Stimulated activated CD8-positive, alpha-beta memory T cell treated with anti-CD3 and anti-CD28 coated beads, Interleukin-4, amount 100 ng/mL, for 48 hours (primary cell): ENCODE data around the gene GALNT2.

Experiments
- DNase-seq: peaks from one replicate; pipeline ENCODE4 v3.0.0-alpha.2; 2020

GALNT2 gene

GRCh38 chr1:230097370-230097769 is 30.3 kb downstream of the GALNT2 start:
- DNase-seq = no peak

GRCh38 chr1:230098723-230099122 is 31.7 kb downstream of the GALNT2 start:
- DNase-seq = no peak

GRCh38 chr1:230099465-230099864 is 32.4 kb downstream of the GALNT2 start:
- no peak for DNase-seq

- DNase-seq = no peak
Measured at GRCh38 chr1:230100932-230101331, 33.9 kb downstream of the GALNT2 start.

GRCh38 chr1:230101556-230101955 is 34.5 kb downstream of the GALNT2 start:
- DNase-seq = no peak

- DNase-seq = no peak
Measured at GRCh38 chr1:230102046-230102445, 35.0 kb downstream of the GALNT2 start.

GRCh38 chr1:230102472-230102871 is 35.4 kb downstream of the GALNT2 start:
- DNase-seq = no peak

- no peak for DNase-seq
Measured at GRCh38 chr1:230103306-230104173, 36.5 kb downstream of the GALNT2 start.

GRCh38 chr1:230104395-230105244 is 37.6 kb downstream of the GALNT2 start:
- peak; percentile 88 for DNase-seq

GRCh38 chr1:230105245-230105753 is 38.3 kb downstream of the GALNT2 start:
- no peak for DNase-seq

GRCh38 chr1:230105754-230106625 is 39.0 kb downstream of the GALNT2 start:
- no peak for DNase-seq

GRCh38 chr1:230107941-230108340 is 40.9 kb downstream of the GALNT2 start:
- DNase-seq = no peak

- DNase-seq = no peak
Measured at GRCh38 chr1:230108580-230108979, 41.5 kb downstream of the GALNT2 start.

- no peak for DNase-seq
Measured at GRCh38 chr1:230109066-230109465, 42.0 kb downstream of the GALNT2 start.

GRCh38 chr1:230109895-230110667 is 43.0 kb downstream of the GALNT2 start:
- peak; percentile 85 for DNase-seq

- DNase-seq = no peak
Measured at GRCh38 chr1:230110971-230111370, 43.9 kb downstream of the GALNT2 start.

GRCh38 chr1:230112131-230112701 is 45.2 kb downstream of the GALNT2 start:
- no peak for DNase-seq

GRCh38 chr1:230112782-230113181 is 45.7 kb downstream of the GALNT2 start:
- no peak for DNase-seq

- no peak for DNase-seq
Measured at GRCh38 chr1:230113235-230113592, 46.2 kb downstream of the GALNT2 start.

GRCh38 chr1:230113593-230114236 is 46.7 kb downstream of the GALNT2 start:
- DNase-seq = no peak

- DNase-seq = no peak
Measured at GRCh38 chr1:230114237-230114651, 47.2 kb downstream of the GALNT2 start.
